Endothelial cell of umbilical vein (primary cell): ENCODE measurements around the gene HIVEP1. TPM values are rescaled to one million over a fixed set of nuclear protein-coding genes. Genes with fewer than 3 reads are reported as not detected.

ENCODE experiments used
- BruUV-seq: library from RNA; stranded (reverse); fragments of 400-500 nt; replicated peaks from 2 replicates; lab custom pipeline; 2021; lab: Mats Ljungman, UMichigan
- CTCF ChIA-PET: fragments of 300-600, 350-600 bp; sonication (Branson Sonifier 250); formaldehyde crosslinking; loops from one replicate; lab custom pipeline; 2021; ENCODE audit warnings: antibody characterized with exemption, inconsistent platforms; lab: Charles Lee
- POLR2A ChIA-PET: fragments of 300-600, 350-600 bp; sonication (Branson Sonifier 250); formaldehyde crosslinking; loops from one replicate; lab custom pipeline; 2021; ENCODE audit warnings: antibody characterized with exemption, inconsistent platforms; lab: Charles Lee
- DNase-seq: peaks from one replicate; pipeline ENCODE4 v3.0.0-alpha.2; 2011; ENCODE audit warnings: low read depth, low spot score
- FAIRE-seq: peaks from 2 replicates; lab custom pipeline; 2011; peaks lifted over from hg19 to GRCh38; lab: Jason Lieb, UNC
- H2AFZ ChIP-seq: 2 replicates; pipeline ENCODE4 v1.6.0; 2012; ENCODE audit warnings: low read depth, low read length, control low read depth, inconsistent platforms
- H3K27ac ChIP-seq: 2 replicates; pipeline ENCODE4 v1.5.1; 2011; ENCODE audit warnings: low read depth, mild to moderate bottlenecking, control low read depth, low read length, moderate library complexity; ENCODE audit not compliant: insufficient read depth
- H3K27me3 ChIP-seq, 2 experiments: 2 replicates each; pipeline versions ENCODE4 v1.6.0 to v1.6.1; 2011; ENCODE audit warnings: low read length in 2 of 2, mixed read lengths in 1 of 2; ENCODE audit not compliant: control insufficient read depth in 2 of 2, insufficient read depth in 2 of 2
- H3K36me3 ChIP-seq, 2 experiments: 2 replicates in 1 of 2; 3 replicates in 1 of 2; pipeline ENCODE4 v1.5.1; 2011; ENCODE audit warnings: low read length in 2 of 2, mild to moderate bottlenecking in 1 of 2, moderate library complexity in 1 of 2; ENCODE audit not compliant: control insufficient read depth in 2 of 2, insufficient read depth in 2 of 2; ENCODE audit errors: extremely low read depth in 1 of 2
- H3K4me1 ChIP-seq: 3 replicates; pipeline ENCODE4 v1.5.1; 2011; ENCODE audit warnings: mild to moderate bottlenecking, low read length; ENCODE audit not compliant: control insufficient read depth, insufficient read depth; ENCODE audit errors: extremely low read depth
- H3K4me2 ChIP-seq: 2 replicates; pipeline ENCODE4 v1.6.1; 2011; ENCODE audit warnings: low read length, control low read depth, mixed read lengths; ENCODE audit not compliant: insufficient read depth
- H3K4me3 ChIP-seq, 3 experiments: fragments of 200-600 bp in 1 of 3; sonication (generic), shearing (Covaris generic) in 1 of 3; replicated peaks in 1 of 3; 2 replicates each; pipeline ENCODE4 v1.5.1; 2011 to 2016; ENCODE audit warnings: control low read depth in 3 of 3, low read length in 3 of 3, mild to moderate bottlenecking in 2 of 3, inconsistent platforms in 1 of 3, low read depth in 1 of 3, moderate library complexity in 1 of 3; ENCODE audit not compliant: insufficient read depth in 1 of 3
- H3K79me2 ChIP-seq: 2 replicates; pipeline ENCODE4 v1.6.0; 2012; ENCODE audit warnings: low read length, inconsistent platforms; ENCODE audit not compliant: control insufficient read depth, insufficient read depth
- H3K9ac ChIP-seq: replicated peaks from 2 replicates; pipeline ENCODE3; 2011; ENCODE audit warnings: low read length, control low read depth; ENCODE audit not compliant: insufficient read depth; ENCODE audit errors: extremely low read depth
- H3K9me1 ChIP-seq: replicated peaks from 3 replicates; pipeline ENCODE4 v1.6.0; 2011; ENCODE audit warnings: mild to moderate bottlenecking, low read length; ENCODE audit not compliant: control insufficient read depth, insufficient read depth; ENCODE audit errors: extremely low read depth
- H3K9me3 ChIP-seq: replicated peaks from 2 replicates; pipeline ENCODE4 v1.5.1; 2012; ENCODE audit warnings: low read length, inconsistent platforms; ENCODE audit not compliant: control insufficient read depth, insufficient read depth
- H4K20me1 ChIP-seq: replicated peaks from 2 replicates; pipeline ENCODE3; 2011; ENCODE audit warnings: mild to moderate bottlenecking, low read length; ENCODE audit not compliant: control insufficient read depth, insufficient read depth; ENCODE audit errors: extremely low read depth
- EZH2 ChIP-seq: IDR thresholded peaks from 2 replicates; pipeline ENCODE4 v1.6.1; 2012; ENCODE audit warnings: borderline replicate concordance, low read depth, mild to moderate bottlenecking, moderate library complexity, low read length, inconsistent platforms; ENCODE audit not compliant: severe bottlenecking
- FOS ChIP-seq: IDR thresholded peaks from 2 replicates; pipeline ENCODE4 v1.6.1; 2011; ENCODE audit warnings: mild to moderate bottlenecking, low read length, moderate library complexity, borderline replicate concordance; ENCODE audit not compliant: insufficient read depth
- GATA2 ChIP-seq: IDR thresholded peaks from 2 replicates; pipeline ENCODE4 v1.7.0; 2011; ENCODE audit warnings: low read depth, mild to moderate bottlenecking, moderate library complexity, mixed read lengths, low read length; ENCODE audit not compliant: insufficient read length, insufficient read depth
- JUN ChIP-seq: IDR thresholded peaks from 2 replicates; pipeline ENCODE4 v1.6.1; 2011; ENCODE audit warnings: borderline replicate concordance, low read depth; ENCODE audit not compliant: insufficient read length, insufficient read depth
- MYC ChIP-seq: IDR thresholded peaks from one replicate; pipeline ENCODE4 v1.6.1; 2011; ENCODE audit warnings: mild to moderate bottlenecking, low read depth, low read length
- POLR2A ChIP-seq: IDR thresholded peaks from 2 replicates; pipeline ENCODE4 v1.6.1; 2012; ENCODE audit warnings: low read depth, mild to moderate bottlenecking, control low read depth, low read length
- POLR2AphosphoS5 ChIP-seq: IDR thresholded peaks from 2 replicates; pipeline ENCODE4 v1.6.1; 2012; ENCODE audit warnings: low read depth, mild to moderate bottlenecking, control low read depth, low read length, moderate library complexity; ENCODE audit not compliant: insufficient read depth
- dilution Hi-C: fragments of 300-500 bp; cut with MboI; formaldehyde crosslinking; loops from one replicate; pipeline ENCODE4 v1.15.0; 2019; ENCODE audit warnings: low sequenced_read_pairs; ENCODE audit not compliant: extremely low pct_ligation_motif_present
- intact Hi-C: fragments of 100-400 bp; cut with micrococcal nuclease; formaldehyde crosslinking; loops from one replicate; pipeline ENCODE4 v1.10.0; 2022
- polyA plus RNA-seq, 4 experiments: library from polyadenylated mRNA; depleted of rRNA in 3 of 4; stranded (reverse) in 3 of 4; unstranded in 1 of 4; fragments of >200 nt; gene quantifications; 2 replicates each; pipeline versions ENCODE4 v1.2.1 to v1.2.3, GENCODE V29; 2011 to 2012; ENCODE audit warnings: missing spikeins in 1 of 4
- total RNA-seq: library from RNA; stranded (reverse); gene quantifications from 2 replicates; pipeline ENCODE4 v1.2.3, GENCODE V29; 2021
- TF ChIP-seq, protein P1 (sequence below), 2 donors: IDR thresholded peaks; 1 replicate in 1 of 2; 2 replicates in 1 of 2; pipeline ENCODE4 v1.5.1; 2011; ENCODE audit warnings: low read length in 2 of 2, mild to moderate bottlenecking in 2 of 2, moderate library complexity in 2 of 2, control low read depth in 1 of 2, inconsistent platforms in 1 of 2, low read depth in 1 of 2; ENCODE audit not compliant: insufficient read depth in 1 of 2; ENCODE audit errors: extremely low read depth in 1 of 2
- TF ChIP-seq, protein P2 (sequence below): IDR thresholded peaks from 2 replicates; pipeline ENCODE4 v1.6.1; 2011; ENCODE audit not compliant: insufficient read depth, insufficient read length

The HIVEP1 gene
- total and polyA plus RNA-seq, 2 donors (not counting 3 experiments of a cell fraction or from before 2014, with no cell fraction given) = 33.5 to 49.2 TPM

DNA sequence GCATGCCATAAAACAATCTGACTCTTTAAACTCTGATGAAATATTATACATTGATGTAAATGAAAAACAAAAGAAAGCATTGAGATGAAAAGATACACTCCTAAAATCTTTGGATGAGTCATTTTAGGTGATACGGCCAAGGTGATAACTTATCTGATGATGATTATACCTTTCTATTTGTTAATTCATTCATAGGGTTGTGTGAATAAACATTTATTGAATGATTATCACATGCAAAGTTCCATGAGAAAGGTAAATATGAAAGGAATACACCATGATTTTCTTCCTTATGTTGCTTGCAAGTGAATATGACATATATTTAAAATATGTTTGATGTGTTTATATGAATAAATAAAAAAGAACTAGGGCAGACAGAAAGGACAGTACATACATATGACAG, 15.4 kb upstream of the HIVEP1 start:
- DNase-seq = no peak
- ChIA-PET CTCF (no interaction called here), POLR2A (no interaction called here)
- Histone ChIP-seq H3K4me3 (no peak overlapping the region), H3K9ac (no peak overlapping the region), H3K4me1 (no peaks in the 10 kb centered on the region), H3K9me3 (no peaks in the 10 kb centered on the region), H3K27ac (no peak overlapping the region), H4K20me1 (no peaks in the 10 kb centered on the region), H3K27me3 (no peaks in the 10 kb centered on the region), H3K4me2 (no peak overlapping the region), H3K79me2 (no peaks in the 10 kb centered on the region), H3K9me1 (no peaks in the 10 kb centered on the region), H3K36me3 (no peaks in the 10 kb centered on the region), H2AFZ (no peak overlapping the region)
- BruUV-seq = no TSS peak
- TF ChIP-seq POLR2A = no peak
- no peak for TF ChIP-seq JUN
- TF ChIP-seq, protein P1, sequence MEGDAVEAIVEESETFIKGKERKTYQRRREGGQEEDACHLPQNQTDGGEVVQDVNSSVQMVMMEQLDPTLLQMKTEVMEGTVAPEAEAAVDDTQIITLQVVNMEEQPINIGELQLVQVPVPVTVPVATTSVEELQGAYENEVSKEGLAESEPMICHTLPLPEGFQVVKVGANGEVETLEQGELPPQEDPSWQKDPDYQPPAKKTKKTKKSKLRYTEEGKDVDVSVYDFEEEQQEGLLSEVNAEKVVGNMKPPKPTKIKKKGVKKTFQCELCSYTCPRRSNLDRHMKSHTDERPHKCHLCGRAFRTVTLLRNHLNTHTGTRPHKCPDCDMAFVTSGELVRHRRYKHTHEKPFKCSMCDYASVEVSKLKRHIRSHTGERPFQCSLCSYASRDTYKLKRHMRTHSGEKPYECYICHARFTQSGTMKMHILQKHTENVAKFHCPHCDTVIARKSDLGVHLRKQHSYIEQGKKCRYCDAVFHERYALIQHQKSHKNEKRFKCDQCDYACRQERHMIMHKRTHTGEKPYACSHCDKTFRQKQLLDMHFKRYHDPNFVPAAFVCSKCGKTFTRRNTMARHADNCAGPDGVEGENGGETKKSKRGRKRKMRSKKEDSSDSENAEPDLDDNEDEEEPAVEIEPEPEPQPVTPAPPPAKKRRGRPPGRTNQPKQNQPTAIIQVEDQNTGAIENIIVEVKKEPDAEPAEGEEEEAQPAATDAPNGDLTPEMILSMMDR (IDR thresholded peaks at IDR 0.05; ENCODE audit: extremely low read depth in 1 of 2, insufficient read depth in 1 of 2, low read depth in 1 of 2, low read length in 2 of 2) = no peak
- TF ChIP-seq EZH2 = no peak
- no peak for TF ChIP-seq MYC
- TF ChIP-seq GATA2 = no peak
- TF ChIP-seq, protein P2, sequence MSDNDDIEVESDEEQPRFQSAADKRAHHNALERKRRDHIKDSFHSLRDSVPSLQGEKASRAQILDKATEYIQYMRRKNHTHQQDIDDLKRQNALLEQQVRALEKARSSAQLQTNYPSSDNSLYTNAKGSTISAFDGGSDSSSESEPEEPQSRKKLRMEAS = no peak
- TF ChIP-seq FOS = no peak
- TF ChIP-seq POLR2AphosphoS5 = no peak
- FAIRE-seq = no peak
- intact Hi-C loops (no loop called here), dilution Hi-C loops (no loop called here)
